Smooth muscle cell (in vitro differentiated cells): ENCODE results near the gene RNF217. TPM values are rescaled to one million over a fixed set of nuclear protein-coding genes. Genes with fewer than 3 reads are reported as not detected.

ENCODE experiments used
- DNase-seq: peaks from one replicate; lab custom pipeline; 2025; ENCODE audit not compliant: unreplicated experiment; lab: John Stamatoyannopoulos, UW
- H2AFZ ChIP-seq: fragments of 200-600 bp; sonication (generic); 2 replicates; pipeline ENCODE4 v1.6.0; 2016; ENCODE audit warnings: antibody characterized with exemption, low read depth, mild to moderate bottlenecking
- H3F3A ChIP-seq: fragments of 200-600 bp; sonication (generic); 2 replicates; pipeline ENCODE4 v1.6.0; 2017; ENCODE audit warnings: antibody characterized with exemption, low read depth
- H3K27ac ChIP-seq: fragments of 200-600 bp; sonication (generic); 2 replicates; pipeline ENCODE4 v1.5.1; 2016; ENCODE audit warnings: low read depth, mild to moderate bottlenecking
- H3K27me3 ChIP-seq: fragments of 200-600 bp; sonication (generic); 2 replicates; pipeline ENCODE4 v1.6.1; 2016; ENCODE audit warnings: low read depth, mild to moderate bottlenecking
- H3K36me3 ChIP-seq: fragments of 200-600 bp; sonication (generic); 2 replicates; pipeline ENCODE4 v1.5.1; 2016; ENCODE audit warnings: low read depth
- H3K4me1 ChIP-seq: fragments of 200-600 bp; sonication (generic); 2 replicates; pipeline ENCODE4 v1.5.1; 2016; ENCODE audit warnings: low read depth
- H3K4me2 ChIP-seq: fragments of 200-600 bp; sonication (generic); 2 replicates; pipeline ENCODE4 v1.6.0; 2016; ENCODE audit warnings: mild to moderate bottlenecking
- H3K4me3 ChIP-seq: fragments of 200-600 bp; sonication (generic); 2 replicates; pipeline ENCODE4 v1.5.1; 2016; ENCODE audit warnings: mild to moderate bottlenecking
- H3K79me2 ChIP-seq: fragments of 200-600 bp; sonication (generic); 2 replicates; pipeline ENCODE4 v1.6.0; 2016; ENCODE audit warnings: low read depth, mild to moderate bottlenecking
- H3K9ac ChIP-seq: fragments of 200-600 bp; sonication (generic); 2 replicates; pipeline ENCODE4 v1.6.0; 2016; ENCODE audit warnings: low read depth
- H3K9me3 ChIP-seq: fragments of 200-600 bp; sonication (generic); replicated peaks from 2 replicates; pipeline ENCODE4 v1.5.1; 2016; ENCODE audit warnings: low read depth
- H4K20me1 ChIP-seq: fragments of 200-600 bp; sonication (generic); 2 replicates; pipeline ENCODE4 v1.6.0; 2016; ENCODE audit warnings: low read depth
- CTCF ChIP-seq: fragments of 200-600 bp; sonication (generic); IDR thresholded peaks from 2 replicates; pipeline ENCODE4 v1.5.1; 2017; ENCODE audit warnings: borderline replicate concordance, mild to moderate bottlenecking, antibody characterized with exemption; ENCODE audit not compliant: insufficient read depth, poor library complexity, severe bottlenecking
- WGBS: methylation state at CpG from one replicate; pipeline ENCODE4 v1.1.7; 2016; ENCODE audit warnings: low lambda C conversion rate; 5-methylcytosine and 5-hydroxymethylcytosine counted together
- polyA plus RNA-seq: library from polyadenylated mRNA; unstranded; fragments of >200 nt; fragmentation: Nextera tagmentation; extraction: Ambion mirVana; gene quantifications from 2 replicates; pipeline ENCODE4 v1.2.1, GENCODE V29; 2016
- total RNA-seq: library from RNA; depleted of rRNA; stranded (reverse); fragments of >200 nt; gene quantifications from 2 replicates; pipeline ENCODE4 v1.2.3, GENCODE V29; 2014

RNF217 gene
- total and polyA plus RNA-seq, 2 experiments from 2014 or later, result 15.6 to 127 TPM

- Histone ChIP-seq H2AFZ (no peak overlapping the region), H3F3A (peaks cover 5% of the 10 kb centered on the region), H4K20me1 (peaks cover 31% of the 10 kb centered on the region), H3K9me3 (no peaks in the 10 kb centered on the region), H3K9ac (no peak overlapping the region), H3K27me3 (no peaks in the 10 kb centered on the region), H3K4me1 (peaks cover 11% of the 10 kb centered on the region), H3K4me3 (no peak overlapping the region), H3K36me3 (no peaks in the 10 kb centered on the region), H3K27ac (no peak overlapping the region), H3K79me2 (peaks cover 99% of the 10 kb centered on the region), H3K4me2 (no peak overlapping the region)
- no peak for TF ChIP-seq CTCF
- WGBS, result 91% methylated on average over 1 of the region's 1 CpG
- DNase-seq, result no peak
Observed at GRCh38 chr6:124990988-124991387, 28.8 kb downstream of the RNF217 start.

- Histone ChIP-seq H3K79me2 (peaks cover 99% of the 10 kb centered on the region), H3F3A (no peaks in the 10 kb centered on the region), H3K9ac (no peak overlapping the region), H3K4me2 (no peak overlapping the region), H3K4me3 (no peak overlapping the region), H3K36me3 (no peaks in the 10 kb centered on the region), H3K27me3 (no peaks in the 10 kb centered on the region), H2AFZ (no peak overlapping the region), H4K20me1 (peaks cover 31% of the 10 kb centered on the region), H3K4me1 (peaks cover 4% of the 10 kb centered on the region), H3K9me3 (no peaks in the 10 kb centered on the region), H3K27ac (no peak overlapping the region)
- no peak for TF ChIP-seq CTCF
- WGBS, result 94% methylated on average over 1 of the region's 1 CpG
- no peak for DNase-seq
Observed at GRCh38 chr6:124991764-124992295, 29.6 kb downstream of the RNF217 start.

DNA sequence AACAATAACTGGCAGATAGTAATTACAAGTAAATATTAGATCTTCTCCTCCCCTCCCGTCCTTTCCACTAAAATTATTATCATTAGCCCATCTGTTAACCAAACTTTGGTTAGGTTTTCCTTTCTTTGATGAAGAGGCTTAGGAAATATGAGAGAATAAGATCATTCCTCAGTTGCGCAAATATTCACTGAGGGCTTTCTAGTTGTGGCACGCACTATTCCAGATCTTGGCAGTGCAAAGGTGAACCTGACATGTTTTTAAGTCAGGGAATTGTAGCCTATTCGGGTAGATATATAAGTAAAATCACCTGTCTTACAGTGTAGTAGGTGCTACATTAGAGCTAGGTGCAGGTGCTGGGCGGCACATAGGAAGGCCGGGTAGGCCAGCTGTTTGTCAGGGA is 31.1 kb downstream of the RNF217 start:
- H3K79me2 ChIP-seq, result peaks cover 98% of the 10 kb centered on the region
- no peak overlapping the region for H3K27ac ChIP-seq
- H3F3A ChIP-seq, result no peaks in the 10 kb centered on the region
- DNase-seq, result no peak
- no peak overlapping the region for H2AFZ ChIP-seq
- H3K27me3 ChIP-seq, result no peaks in the 10 kb centered on the region
- H3K4me1 ChIP-seq, result peaks cover 4% of the 10 kb centered on the region
- H3K4me2 ChIP-seq, result no peak overlapping the region
- no peaks in the 10 kb centered on the region for H3K9me3 ChIP-seq
- TF ChIP-seq CTCF, result no peak
- H3K4me3 ChIP-seq, result no peak overlapping the region
- WGBS, result 88% methylated on average over 6 of the region's 6 CpGs
- H3K36me3 ChIP-seq, result no peaks in the 10 kb centered on the region
- H4K20me1 ChIP-seq, result peaks cover 31% of the 10 kb centered on the region
- H3K9ac ChIP-seq, result no peak overlapping the region

DNA sequence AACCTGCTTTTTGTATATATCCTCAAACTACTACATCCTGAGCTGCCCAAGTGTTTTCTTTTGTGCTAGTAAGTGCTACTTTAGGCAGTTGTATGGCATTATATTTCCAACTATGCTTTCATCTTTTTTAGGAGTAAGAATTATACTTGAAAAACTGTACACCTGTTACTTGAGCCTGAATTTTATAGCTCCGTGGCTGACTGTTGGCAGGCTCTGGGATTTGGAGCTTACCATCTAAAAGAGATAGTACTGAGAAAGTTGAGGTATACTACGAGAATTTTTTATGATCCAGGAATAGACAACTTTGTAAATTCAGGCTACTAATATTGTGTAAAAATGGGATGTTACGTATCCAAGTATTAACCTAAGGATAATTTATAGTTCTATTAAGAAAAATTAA is 32.4 kb downstream of the RNF217 start:
- Histone ChIP-seq H3K9ac (no peak overlapping the region), H3K79me2 (peaks cover 98% of the 10 kb centered on the region), H2AFZ (no peak overlapping the region), H3K4me2 (no peak overlapping the region), H3K4me1 (peaks cover 8% of the 10 kb centered on the region), H3K36me3 (no peaks in the 10 kb centered on the region), H4K20me1 (peaks cover 31% of the 10 kb centered on the region), H3K27ac (no peak overlapping the region), H3K27me3 (no peaks in the 10 kb centered on the region), H3K9me3 (no peaks in the 10 kb centered on the region), H3K4me3 (no peak overlapping the region), H3F3A (no peaks in the 10 kb centered on the region)
- no peak for TF ChIP-seq CTCF
- 94% methylated on average over 3 of the region's 3 CpGs for WGBS
- no peak for DNase-seq
